GM23248 (cell line): ENCODE results near the gene GRWD1. TPM values are rescaled to one million over a fixed set of nuclear protein-coding genes. Genes with fewer than 3 reads are reported as not detected.

Experiments used
- DNase-seq: peaks from one replicate; pipeline ENCODE4 v3.0.0-alpha.2; 2015
- H2AFZ ChIP-seq: fragments of 200-600 bp; sonication (generic); 2 replicates; pipeline ENCODE4 v1.6.1; 2016; ENCODE audit warnings: antibody characterized with exemption
- H3F3A ChIP-seq: fragments of 200-600 bp; sonication (generic); 2 replicates; pipeline ENCODE4 v1.6.1; 2016; ENCODE audit warnings: mild to moderate bottlenecking, antibody characterized with exemption, mixed run types; ENCODE audit not compliant: insufficient read depth
- H3K27ac ChIP-seq: fragments of 200-600 bp; sonication (generic); 2 replicates; pipeline ENCODE4 v1.5.1; 2016; ENCODE audit warnings: mild to moderate bottlenecking
- H3K27me3 ChIP-seq: fragments of 200-600 bp; sonication (generic); replicated peaks from 2 replicates; pipeline ENCODE4 v1.6.1; 2016; ENCODE audit warnings: mild to moderate bottlenecking; ENCODE audit not compliant: insufficient read depth
- H3K36me3 ChIP-seq: fragments of 200-600 bp; sonication (generic); 2 replicates; pipeline ENCODE4 v1.6.1; 2016; ENCODE audit warnings: low read depth, mild to moderate bottlenecking
- H3K4me1 ChIP-seq: fragments of 200-600 bp; sonication (generic); 2 replicates; pipeline ENCODE4 v1.6.1; 2016; ENCODE audit warnings: mild to moderate bottlenecking; ENCODE audit not compliant: insufficient read depth
- H3K4me2 ChIP-seq: fragments of 200-600 bp; sonication (generic); one replicate; pipeline ENCODE4 v1.6.1; 2016; ENCODE audit warnings: mild to moderate bottlenecking; ENCODE audit not compliant: unreplicated experiment
- H3K4me3 ChIP-seq: fragments of 200-600 bp; sonication (generic); 2 replicates; pipeline ENCODE4 v1.5.1; 2016; ENCODE audit warnings: mild to moderate bottlenecking
- H3K79me2 ChIP-seq: fragments of 200-600 bp; sonication (generic); 2 replicates; pipeline ENCODE4 v1.6.1; 2016; ENCODE audit warnings: mild to moderate bottlenecking; ENCODE audit not compliant: insufficient read depth
- H3K9ac ChIP-seq: fragments of 200-600 bp; sonication (generic); 2 replicates; pipeline ENCODE4 v1.6.1; 2016; ENCODE audit warnings: mild to moderate bottlenecking
- H3K9me2 ChIP-seq: fragments of 200-600 bp; sonication (generic); 2 replicates; pipeline ENCODE4 v1.6.1; 2016; ENCODE audit warnings: mixed run types, mild to moderate bottlenecking, moderate library complexity; ENCODE audit not compliant: insufficient read depth
- H3K9me3 ChIP-seq: fragments of 200-600 bp; sonication (generic); one replicate; pipeline ENCODE4 v1.6.1; 2017; ENCODE audit warnings: low read depth
- H4K20me1 ChIP-seq: fragments of 200-600 bp; sonication (generic); 2 replicates; pipeline ENCODE4 v1.6.0; 2016; ENCODE audit not compliant: insufficient read depth
- EZH2 ChIP-seq: fragments of 200-600 bp; sonication (generic); IDR thresholded peaks from 2 replicates; pipeline ENCODE4 v1.6.1; 2018; ENCODE audit warnings: antibody characterized with exemption, mild to moderate bottlenecking; ENCODE audit not compliant: insufficient read depth, poor library complexity, severe bottlenecking
- EZH2phosphoT487 ChIP-seq: fragments of 200-600 bp; sonication (generic); IDR thresholded peaks from 2 replicates; pipeline ENCODE4 v1.6.1; 2018; ENCODE audit warnings: antibody characterized with exemption, moderate library complexity, mild to moderate bottlenecking, low read depth; ENCODE audit not compliant: insufficient read depth
- WGBS, 2 experiments: methylation state at CpG; one replicate each; pipeline ENCODE4 v1.1.6; 2015 to 2017; ENCODE audit warnings: low lambda C conversion rate in 2 of 2, low coverage in 1 of 2; ENCODE audit errors: missing lambda C conversion rate in 2 of 2; 5-methylcytosine and 5-hydroxymethylcytosine counted together
- in situ Hi-C: fragments of 300-500 bp; cut with MboI; formaldehyde crosslinking; loops from 2 replicates; pipeline ENCODE4 v1.15.0; 2020
- polyA plus RNA-seq: library from polyadenylated mRNA; unstranded; fragments of >200 nt; fragmentation: Nextera tagmentation; extraction: Ambion mirVana; gene quantifications from 2 replicates; pipeline ENCODE4 v1.2.1, GENCODE V29; 2016
- total RNA-seq: library from RNA; depleted of rRNA; stranded (reverse); fragments of >200 nt; shearing (Covaris generic); gene quantifications from 2 replicates; pipeline ENCODE4 v1.2.3, GENCODE V29; 2014

Gene GRWD1
- total and polyA plus RNA-seq, 2 experiments from 2014 or later: 34.1 to 36.6 TPM

DNA sequence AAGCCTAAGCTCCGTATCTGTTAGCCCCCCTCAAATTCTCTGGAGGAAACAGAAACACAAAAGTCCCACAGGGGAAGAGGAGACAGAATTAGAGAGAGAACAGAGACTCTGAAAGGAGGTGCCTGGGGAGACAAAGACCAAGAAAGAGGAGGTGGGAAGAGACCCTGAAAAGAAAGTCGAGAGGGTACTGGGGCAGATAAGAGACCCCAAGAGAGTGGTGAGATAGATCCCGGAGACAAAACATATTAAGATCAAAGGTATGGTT, 915 bp upstream of the GRWD1 start:
- Histone ChIP-seq H3F3A (peaks cover 17% of the 10 kb centered on the region), H2AFZ (peak overlapping the region; percentile 80), H3K9ac (peak overlapping the region; percentile 92), H3K4me3 (peak overlapping the region; percentile 95), H3K9me3 (no peaks in the 10 kb centered on the region), H3K27ac (peak overlapping the region; percentile 19), H3K4me2 (peak overlapping the region; percentile 84), H3K4me1 (no peaks in the 10 kb centered on the region), H3K79me2 (peaks cover 30% of the 10 kb centered on the region), H3K9me2 (no peaks in the 10 kb centered on the region), H3K36me3 (peaks cover 15% of the 10 kb centered on the region), H4K20me1 (no peaks in the 10 kb centered on the region), H3K27me3 (no peaks in the 10 kb centered on the region)
- in situ Hi-C loops: no loop called here
- no peak for TF ChIP-seq EZH2phosphoT487
- TF ChIP-seq EZH2: no peak
- 0 to 1% methylated on average over 3 of the region's 3 CpGs for WGBS, 2 experiments
- DNase-seq: peak; percentile 42

DNA sequence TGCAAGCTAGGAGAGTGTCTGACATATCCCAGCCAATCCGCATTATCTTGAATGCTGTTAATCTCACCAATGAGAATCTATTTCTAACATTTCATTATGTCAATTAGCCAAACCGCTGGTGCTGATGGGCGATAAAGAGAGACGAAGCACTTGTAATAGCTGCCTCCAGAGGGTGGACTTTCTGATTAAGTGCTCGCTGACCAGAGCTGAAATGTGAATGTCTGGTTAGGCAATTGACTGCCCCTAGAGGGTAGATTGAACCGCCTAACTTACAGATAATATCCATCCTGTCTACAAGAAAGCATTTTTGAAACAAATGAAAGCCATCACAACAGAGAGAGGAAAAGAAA, 552 bp upstream of the GRWD1 start:
- Histone ChIP-seq H3K9ac (peak overlapping the region; percentile 92), H3K9me3 (no peaks in the 10 kb centered on the region), H3K4me2 (peak overlapping the region; percentile 84), H3K27me3 (no peaks in the 10 kb centered on the region), H3K4me1 (no peaks in the 10 kb centered on the region), H4K20me1 (no peaks in the 10 kb centered on the region), H3K79me2 (peaks cover 30% of the 10 kb centered on the region), H3K27ac (peak overlapping the region; percentile 81), H3K9me2 (no peaks in the 10 kb centered on the region), H3K36me3 (peaks cover 15% of the 10 kb centered on the region), H3K4me3 (peak overlapping the region; percentile 95), H3F3A (peaks cover 17% of the 10 kb centered on the region), H2AFZ (peak overlapping the region; percentile 80)
- peak; percentile 97 for DNase-seq
- 0 out of 2 replicates have a peak, but pooled peaks have one; percentile 35 for TF ChIP-seq EZH2phosphoT487
- no peak for TF ChIP-seq EZH2
- WGBS, 2 experiments: 0 to 1% methylated on average over 6 of the region's 6 CpGs
- in situ Hi-C loops: no loop called here

DNA sequence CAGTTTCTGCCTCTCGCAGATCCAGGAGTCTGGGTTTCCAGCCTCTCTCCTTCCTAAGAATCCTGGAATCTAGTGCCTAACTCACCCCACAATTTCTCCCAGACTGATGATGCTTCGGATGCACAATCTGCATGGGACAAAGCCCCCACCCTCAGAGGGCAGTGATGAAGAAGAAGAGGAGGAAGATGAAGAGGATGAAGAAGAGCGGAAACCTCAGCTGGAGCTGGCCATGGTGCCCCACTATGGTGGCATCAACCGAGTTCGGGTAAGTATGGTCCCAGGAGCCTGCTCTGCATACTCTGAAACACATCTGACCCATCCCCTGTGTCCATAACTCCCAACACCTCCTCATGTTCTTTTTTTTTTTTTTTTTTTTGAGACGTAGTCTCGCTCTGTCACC, 796 bp downstream of the GRWD1 start:
- Histone ChIP-seq H3K27ac (peak overlapping the region; percentile 81; the same call in 1 of the 2 replicates), H4K20me1 (no peaks in the 10 kb centered on the region), H3F3A (peaks cover 17% of the 10 kb centered on the region), H3K9me2 (no peaks in the 10 kb centered on the region), H3K9ac (peak overlapping the region; percentile 92), H3K4me3 (peak overlapping the region; percentile 95), H2AFZ (no peak overlapping the region), H3K4me1 (no peaks in the 10 kb centered on the region), H3K4me2 (peak overlapping the region; percentile 84), H3K79me2 (peaks cover 30% of the 10 kb centered on the region), H3K36me3 (peaks cover 15% of the 10 kb centered on the region), H3K27me3 (no peaks in the 10 kb centered on the region), H3K9me3 (no peaks in the 10 kb centered on the region)
- TF ChIP-seq EZH2phosphoT487 (no peak), EZH2 (no peak)
- in situ Hi-C loops: no loop called here
- 83 to 85% methylated on average over 5 to 7 of the region's 7 CpGs for WGBS, 2 experiments
- DNase-seq: no peak

DNA sequence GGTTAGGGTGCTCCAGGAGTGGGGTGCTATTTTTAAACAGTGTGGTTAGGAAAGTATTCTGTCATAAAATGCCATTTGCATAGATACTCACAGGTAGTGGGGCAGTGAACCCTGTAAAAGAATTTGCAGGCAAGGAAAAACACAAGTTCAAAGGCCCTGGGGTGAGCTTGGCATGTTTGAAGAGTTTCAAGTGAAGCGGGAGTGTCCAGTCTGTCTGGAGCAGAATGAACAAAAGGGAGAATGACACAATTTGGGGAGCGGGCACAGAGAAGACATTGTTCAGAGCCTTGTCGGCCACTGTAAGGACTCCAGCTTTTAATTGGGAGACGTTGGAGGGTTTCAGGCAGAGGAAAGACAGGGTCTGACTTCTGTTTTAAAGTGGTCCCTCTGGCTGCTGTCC, 2.8 kb downstream of the GRWD1 start:
- Histone ChIP-seq H3K27ac (no peak overlapping the region), H3K4me3 (no peak overlapping the region), H3K9me2 (no peaks in the 10 kb centered on the region), H4K20me1 (no peaks in the 10 kb centered on the region), H3K9ac (no peak overlapping the region), H3K9me3 (no peaks in the 10 kb centered on the region), H3K27me3 (no peaks in the 10 kb centered on the region), H3K4me2 (no peak overlapping the region), H3K4me1 (no peaks in the 10 kb centered on the region), H3F3A (peaks cover 17% of the 10 kb centered on the region), H2AFZ (no peak overlapping the region), H3K36me3 (peaks cover 15% of the 10 kb centered on the region), H3K79me2 (peaks cover 30% of the 10 kb centered on the region)
- DNase-seq: no peak
- no peak for TF ChIP-seq EZH2phosphoT487
- in situ Hi-C loops: no loop called here
- 74 to 84% methylated on average over 4 of the region's 4 CpGs for WGBS, 2 experiments

DNA sequence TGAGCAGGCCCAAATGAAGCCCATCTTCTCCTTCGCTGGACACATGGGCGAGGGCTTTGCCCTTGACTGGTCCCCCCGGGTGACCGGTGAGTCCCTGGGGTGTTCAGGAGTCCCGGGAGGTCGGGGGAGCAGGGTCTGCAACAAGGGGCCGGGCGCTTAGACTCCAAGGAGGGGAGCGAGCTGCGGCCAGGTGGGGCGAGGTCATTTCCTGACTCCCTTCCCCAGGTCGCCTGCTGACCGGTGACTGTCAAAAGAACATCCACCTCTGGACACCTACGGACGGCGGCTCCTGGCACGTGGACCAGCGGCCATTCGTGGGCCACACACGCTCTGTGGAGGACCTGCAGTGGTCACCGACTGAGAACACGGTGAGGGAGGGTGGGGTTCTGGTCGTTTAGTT, 4.7 kb downstream of the GRWD1 start:
- H3K9ac ChIP-seq: no peak overlapping the region
- H2AFZ ChIP-seq: no peak overlapping the region
- peaks cover 15% of the 10 kb centered on the region for H3K36me3 ChIP-seq
- TF ChIP-seq EZH2phosphoT487 (no peak), EZH2 (no peak)
- H4K20me1 ChIP-seq: no peaks in the 10 kb centered on the region
- H3K9me3 ChIP-seq: no peaks in the 10 kb centered on the region
- no peaks in the 10 kb centered on the region for H3K27me3 ChIP-seq
- no peaks in the 10 kb centered on the region for H3K4me1 ChIP-seq
- no peak for DNase-seq
- peaks cover 30% of the 10 kb centered on the region for H3K79me2 ChIP-seq
- 90% methylated on average over 22 to 23 of the region's 23 CpGs for WGBS, 2 experiments
- no peaks in the 10 kb centered on the region for H3K9me2 ChIP-seq
- in situ Hi-C loops: no loop called here
- 0 out of 2 replicates have a peak, but pooled peaks cover under 1% of the 10 kb centered on the region for H3F3A ChIP-seq
- no peak overlapping the region for H3K4me3 ChIP-seq
- no peak overlapping the region for H3K27ac ChIP-seq
- no peak overlapping the region for H3K4me2 ChIP-seq
